H9 (cell line): Measurements from ENCODE around the gene EEF1AKMT3. TPM values are rescaled to one million over a fixed set of nuclear protein-coding genes. Genes with fewer than 3 reads are reported as not detected.
A peak's percentile ranks its signal among the peaks of the same experiment; 100 is the strongest.

Experiments used
- DNase-seq: peaks from one replicate; pipeline ENCODE4 v3.0.0-alpha.2; 2017
- H2AFZ ChIP-seq: one replicate; pipeline ENCODE4 v1.6.1; 2013; ENCODE audit warnings: mild to moderate bottlenecking, low read length, control low read depth, moderate library complexity
- H2AK5ac ChIP-seq: 2 replicates; pipeline ENCODE4 v1.6.1; 2013; ENCODE audit warnings: low read length, control low read depth, mixed read lengths; ENCODE audit not compliant: insufficient read length
- H2BK120ac ChIP-seq: one replicate; pipeline ENCODE4 v1.6.1; 2013; ENCODE audit warnings: low read depth, mild to moderate bottlenecking, low read length, control low read depth, inconsistent platforms; ENCODE audit not compliant: poor library complexity, severe bottlenecking
- H2BK12ac ChIP-seq: 2 replicates; pipeline ENCODE4 v1.6.1; 2013; ENCODE audit warnings: low read length, control low read depth, mixed read lengths, low read depth; ENCODE audit not compliant: insufficient read length
- H2BK15ac ChIP-seq: 2 replicates; pipeline ENCODE4 v1.6.1; 2013; ENCODE audit warnings: low read depth, low read length, control low read depth
- H2BK20ac ChIP-seq: one replicate; pipeline ENCODE4 v1.6.1; 2013; ENCODE audit warnings: low read depth, mild to moderate bottlenecking, low read length, control low read depth, inconsistent platforms; ENCODE audit not compliant: poor library complexity, severe bottlenecking
- H2BK5ac ChIP-seq: 2 replicates; pipeline ENCODE4 v1.6.1; 2013; ENCODE audit warnings: low read length, control low read depth, mixed read lengths; ENCODE audit not compliant: insufficient read length
- H3K14ac ChIP-seq: 2 replicates; pipeline ENCODE4 v1.6.1; 2013; ENCODE audit warnings: low read length, control low read depth; ENCODE audit not compliant: insufficient read depth
- H3K18ac ChIP-seq: 2 replicates; pipeline ENCODE4 v1.6.1; 2013; ENCODE audit warnings: low read depth, mild to moderate bottlenecking, mixed read lengths, low read length, control low read depth; ENCODE audit not compliant: insufficient read length
- H3K23ac ChIP-seq: 2 replicates; pipeline ENCODE4 v1.6.1; 2013; ENCODE audit warnings: low read length, control low read depth, mixed read lengths, low read depth; ENCODE audit not compliant: insufficient read length
- H3K23me2 ChIP-seq: 2 replicates; pipeline ENCODE4 v1.6.1; 2013; ENCODE audit warnings: low read depth, mild to moderate bottlenecking, mixed read lengths, low read length, control low read depth; ENCODE audit not compliant: insufficient read length, poor library complexity, severe bottlenecking
- H3K27ac ChIP-seq: 2 replicates; pipeline ENCODE4 v1.5.1; 2013; ENCODE audit warnings: low read length, control low read depth, mixed read lengths, low read depth; ENCODE audit not compliant: insufficient read length
- H3K27me3 ChIP-seq: 2 replicates; pipeline ENCODE4 v1.6.1; 2013; ENCODE audit warnings: low read length, control low read depth, inconsistent platforms; ENCODE audit not compliant: insufficient read depth
- H3K4ac ChIP-seq: 2 replicates; pipeline ENCODE4 v1.6.1; 2013; ENCODE audit warnings: low read depth, mild to moderate bottlenecking, control low read depth, inconsistent platforms, low read length, moderate library complexity
- H3K4me1 ChIP-seq: 2 replicates; pipeline ENCODE4 v1.6.1; 2013; ENCODE audit warnings: low read length, control low read depth, inconsistent platforms; ENCODE audit not compliant: insufficient read depth
- H3K4me2 ChIP-seq: 2 replicates; pipeline ENCODE4 v1.6.1; 2013; ENCODE audit warnings: low read length, control low read depth, mixed read lengths; ENCODE audit not compliant: insufficient read length, insufficient read depth
- H3K56ac ChIP-seq: 2 replicates; pipeline ENCODE4 v1.6.1; 2013; ENCODE audit warnings: low read depth, mild to moderate bottlenecking, mixed read lengths, low read length, control low read depth; ENCODE audit not compliant: insufficient read length
- H3K79me1 ChIP-seq: 2 replicates; pipeline ENCODE4 v1.6.1; 2013; ENCODE audit warnings: low read depth, mild to moderate bottlenecking, moderate library complexity, low read length, control low read depth, inconsistent platforms; ENCODE audit not compliant: insufficient read depth, poor library complexity, severe bottlenecking
- H3K79me2 ChIP-seq: 2 replicates; pipeline ENCODE4 v1.6.1; 2013; ENCODE audit warnings: low read length, control low read depth, inconsistent platforms; ENCODE audit not compliant: insufficient read depth
- H3K9ac ChIP-seq: 2 replicates; pipeline ENCODE4 v1.6.1; 2013; ENCODE audit warnings: low read length, control low read depth, mixed read lengths; ENCODE audit not compliant: insufficient read length; ENCODE audit errors: extremely low read depth
- H3K9me3 ChIP-seq: one replicate; pipeline ENCODE4 v1.6.1; 2013; ENCODE audit warnings: low read depth, low read length, inconsistent platforms; ENCODE audit not compliant: control insufficient read depth
- H3T11ph ChIP-seq: one replicate; pipeline ENCODE4 v1.6.1; 2013; ENCODE audit warnings: mild to moderate bottlenecking, low read length, control low read depth, inconsistent platforms
- H4K20me1 ChIP-seq: one replicate; pipeline ENCODE4 v1.6.1; 2013; ENCODE audit not compliant: control insufficient read depth, insufficient read length, insufficient read depth
- H4K5ac ChIP-seq: 2 replicates; pipeline ENCODE4 v1.6.1; 2013; ENCODE audit warnings: low read depth, mild to moderate bottlenecking, mixed read lengths, low read length, control low read depth; ENCODE audit not compliant: insufficient read length
- H4K8ac ChIP-seq: replicated peaks from 2 replicates; pipeline ENCODE4 v1.6.1; 2013; ENCODE audit warnings: low read length, control low read depth, mixed read lengths, low read depth; ENCODE audit not compliant: insufficient read length
- H4K91ac ChIP-seq: 2 replicates; pipeline ENCODE4 v1.6.1; 2013; ENCODE audit warnings: low read depth, mild to moderate bottlenecking, moderate library complexity, mixed read lengths, low read length, control low read depth; ENCODE audit not compliant: insufficient read length
- H3K27ac Mint-ChIP-seq, 3 experiments: 2 replicates in 2 of 3; 3 replicates in 1 of 3; pipeline ENCODE4 v1.8.0; 2020 to 2021; ENCODE audit warnings: mixed read lengths in 3 of 3, mild to moderate bottlenecking in 1 of 3, moderate library complexity in 1 of 3
- H3K27me3 Mint-ChIP-seq: 2 replicates; pipeline ENCODE4 v1.8.0; 2021; ENCODE audit warnings: low read depth, mild to moderate bottlenecking, moderate library complexity, mixed read lengths
- H3K36me3 Mint-ChIP-seq, 3 experiments: 2 replicates in 2 of 3; 3 replicates in 1 of 3; pipeline ENCODE4 v1.8.0; 2020 to 2021; ENCODE audit warnings: low read depth in 3 of 3, mixed read lengths in 3 of 3; ENCODE audit not compliant: insufficient read depth in 1 of 3
- H3K4me1 Mint-ChIP-seq, 2 experiments: 2 replicates each; pipeline ENCODE4 v1.8.0; 2020; ENCODE audit warnings: mixed read lengths in 2 of 2
- H3K4me3 Mint-ChIP-seq, 2 experiments: 2 replicates in 1 of 2; 3 replicates in 1 of 2; pipeline ENCODE4 v1.8.0; 2020 to 2021; ENCODE audit warnings: mild to moderate bottlenecking in 2 of 2, mixed read lengths in 2 of 2, moderate library complexity in 1 of 2
- H3K9me3 Mint-ChIP-seq, 2 experiments: 2 replicates in 1 of 2; 3 replicates in 1 of 2; pipeline ENCODE4 v1.8.0; 2020; ENCODE audit warnings: mild to moderate bottlenecking in 2 of 2, mixed read lengths in 2 of 2, moderate library complexity in 1 of 2
- whole genome bisulfite sequencing: extraction: QIAGEN DNeasy Blood & Tissue Kit; methylation state at CpG from one replicate; pipeline ENCODE4 v1.1.7; 2013; ENCODE audit warnings: missing lambda C conversion rate, low lambda C conversion rate, mixed read lengths; ENCODE audit not compliant: insufficient read length; ENCODE audit errors: extremely low coverage; 5-methylcytosine and 5-hydroxymethylcytosine counted together
- total RNA-seq: library from RNA; stranded (reverse); gene quantifications from 2 replicates; pipeline ENCODE4 v1.2.1, GENCODE V29; 2021
- TF ChIP-seq, protein P1 (sequence below): fragments of 200-600 bp; sonication (generic); conservative IDR thresholded peaks from 3 replicates; pipeline ENCODE4 v1.8.0; 2021; ENCODE audit warnings: antibody characterized with exemption, mild to moderate bottlenecking

The EEF1AKMT3 gene
- total RNA-seq, 1 experiment from 2014 or later = 2.9 TPM

DNA sequence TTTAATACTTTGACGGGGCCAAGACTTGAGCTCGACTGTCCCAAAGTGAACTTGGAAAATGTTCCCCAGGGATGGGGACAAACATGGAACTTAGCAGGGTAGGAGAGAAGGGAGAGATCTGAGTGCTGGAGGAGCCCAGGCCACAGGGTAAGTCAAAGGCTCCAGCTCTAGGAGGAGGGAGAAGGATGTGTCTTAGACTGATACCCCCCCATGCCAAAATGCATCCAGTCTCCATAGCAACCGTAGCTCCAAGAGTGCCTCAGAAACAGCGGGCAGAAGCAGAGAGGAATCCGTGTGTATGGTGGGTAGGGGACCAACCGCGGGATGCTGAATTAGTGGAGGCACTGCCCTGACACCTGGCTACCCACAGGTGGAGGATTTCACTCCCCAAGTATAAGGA lies 33.0 kb upstream of the EEF1AKMT3 start:
- WGBS = no CpG with 5 or more reads among the region's 7 CpGs
- no peak for DNase-seq
- H3K9me3 Mint-ChIP-seq = no peaks in the 10 kb centered on the region; a peak in 1 of 5 replicates

More for the DNA sequence above, 33.0 kb upstream of the EEF1AKMT3 start:
- Histone ChIP-seq H3K9me3 (no peaks in the 10 kb centered on the region), H3K4me2 (peak overlapping the region; percentile 47), H3K23ac (no peak overlapping the region), H3K27ac (no peak overlapping the region), H3K56ac (no peak overlapping the region), H4K5ac (no peak overlapping the region), H3K14ac (no peak overlapping the region), H3K23me2 (peaks cover 16% of the 10 kb centered on the region), H3K79me1 (no peaks in the 10 kb centered on the region), H3K9ac (no peak overlapping the region), H3K79me2 (no peaks in the 10 kb centered on the region), H2BK120ac (no peak overlapping the region), H3K4ac (no peak overlapping the region), H4K8ac (no peak overlapping the region), H2AK5ac (no peak overlapping the region), H3K27me3 (peaks cover 51% of the 10 kb centered on the region), H4K20me1 (peaks cover 2% of the 10 kb centered on the region), H2BK20ac (no peak overlapping the region), H2BK15ac (no peak overlapping the region), H2BK5ac (no peak overlapping the region), H3K4me1 (peaks cover 2% of the 10 kb centered on the region; the same call in 1 of the 2 replicates), H4K91ac (no peak overlapping the region), H3K18ac (no peak overlapping the region), H2AFZ (no peak overlapping the region), H3T11ph (no peak overlapping the region), H2BK12ac (no peak overlapping the region)
- Mint-ChIP-seq H3K36me3 (no peaks in the 10 kb centered on the region; a peak in 1 of 7 replicates), H3K4me3 (peak overlapping the region; percentile 63 to 86), H3K27me3 (peaks cover 85% of the 10 kb centered on the region), H3K4me1 (peaks cover 26 to 37% of the 10 kb centered on the region in 2 experiments), H3K27ac (no peak overlapping the region)
- TF ChIP-seq, protein P1, sequence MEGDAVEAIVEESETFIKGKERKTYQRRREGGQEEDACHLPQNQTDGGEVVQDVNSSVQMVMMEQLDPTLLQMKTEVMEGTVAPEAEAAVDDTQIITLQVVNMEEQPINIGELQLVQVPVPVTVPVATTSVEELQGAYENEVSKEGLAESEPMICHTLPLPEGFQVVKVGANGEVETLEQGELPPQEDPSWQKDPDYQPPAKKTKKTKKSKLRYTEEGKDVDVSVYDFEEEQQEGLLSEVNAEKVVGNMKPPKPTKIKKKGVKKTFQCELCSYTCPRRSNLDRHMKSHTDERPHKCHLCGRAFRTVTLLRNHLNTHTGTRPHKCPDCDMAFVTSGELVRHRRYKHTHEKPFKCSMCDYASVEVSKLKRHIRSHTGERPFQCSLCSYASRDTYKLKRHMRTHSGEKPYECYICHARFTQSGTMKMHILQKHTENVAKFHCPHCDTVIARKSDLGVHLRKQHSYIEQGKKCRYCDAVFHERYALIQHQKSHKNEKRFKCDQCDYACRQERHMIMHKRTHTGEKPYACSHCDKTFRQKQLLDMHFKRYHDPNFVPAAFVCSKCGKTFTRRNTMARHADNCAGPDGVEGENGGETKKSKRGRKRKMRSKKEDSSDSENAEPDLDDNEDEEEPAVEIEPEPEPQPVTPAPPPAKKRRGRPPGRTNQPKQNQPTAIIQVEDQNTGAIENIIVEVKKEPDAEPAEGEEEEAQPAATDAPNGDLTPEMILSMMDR = no peak
